Caco-2 (cell line): ENCODE results near the gene CFAP92. TPM values are rescaled to one million over a fixed set of nuclear protein-coding genes. Genes with fewer than 3 reads are reported as not detected.

Experiments
- BruUV-seq: library from RNA; stranded (reverse); fragments of 400-500 nt; replicated peaks from 2 replicates; lab custom pipeline; 2021; lab: Mats Ljungman, UMichigan
- CTCF ChIA-PET: fragments of 300-600 bp; sonication (Branson Sonifier 250); formaldehyde crosslinking; loops from one replicate; lab custom pipeline; 2022; ENCODE audit warnings: antibody characterized with exemption; lab: Charles Lee
- POLR2A ChIA-PET: fragments of 300-600 bp; sonication (Branson Sonifier 250); formaldehyde crosslinking; loops from one replicate; lab custom pipeline; 2022; ENCODE audit warnings: antibody characterized with exemption; lab: Charles Lee
- DNase-seq, 2 experiments: peaks; one replicate each; pipeline versions ENCODE4 v3.0.0 to v3.0.0-alpha.2; 2020 to 2022
- H3K27me3 ChIP-seq: replicated peaks from 2 replicates; pipeline ENCODE4 v1.6.0; 2011; ENCODE audit warnings: low read length; ENCODE audit not compliant: control insufficient read depth, insufficient read depth
- H3K36me3 ChIP-seq: 2 replicates; pipeline ENCODE4 v1.5.1; 2011; ENCODE audit warnings: low read length; ENCODE audit not compliant: control insufficient read depth, insufficient read depth
- H3K4me1 ChIP-seq: fragments of 250-450 bp; sonication (Bioruptor Pico); 2 replicates; pipeline ENCODE4 v1.5.1; 2020; ENCODE audit warnings: mild to moderate bottlenecking
- H3K4me3 ChIP-seq: 2 replicates; pipeline ENCODE4 v1.5.1; 2011; ENCODE audit warnings: low read depth, mild to moderate bottlenecking, control low read depth, low read length
- H3K9me3 ChIP-seq: fragments of 250-450 bp; sonication (Bioruptor Pico); 2 replicates; pipeline ENCODE4 v1.5.1; 2020; ENCODE audit warnings: mild to moderate bottlenecking, moderate library complexity
- H3K27ac Mint-ChIP-seq: one replicate; pipeline ENCODE4 v1.8.0; 2022; ENCODE audit warnings: mixed read lengths; ENCODE audit not compliant: unreplicated experiment
- H3K27me3 Mint-ChIP-seq: one replicate; pipeline ENCODE4 v1.8.0; 2022; ENCODE audit warnings: mixed read lengths; ENCODE audit not compliant: insufficient read depth, unreplicated experiment
- H3K36me3 Mint-ChIP-seq: one replicate; pipeline ENCODE4 v1.8.0; 2022; ENCODE audit warnings: mild to moderate bottlenecking, mixed read lengths; ENCODE audit not compliant: insufficient read depth, unreplicated experiment
- H3K4me1 Mint-ChIP-seq: one replicate; pipeline ENCODE4 v1.8.0; 2022; ENCODE audit warnings: low read depth, mixed read lengths; ENCODE audit not compliant: unreplicated experiment
- H3K4me3 Mint-ChIP-seq: one replicate; pipeline ENCODE4 v1.8.0; 2022; ENCODE audit warnings: mild to moderate bottlenecking, moderate library complexity, mixed read lengths; ENCODE audit not compliant: unreplicated experiment
- H3K9me3 Mint-ChIP-seq: one replicate; pipeline ENCODE4 v1.8.0; 2022; ENCODE audit warnings: mixed read lengths; ENCODE audit not compliant: unreplicated experiment
- intact Hi-C: fragments of 100-400 bp; cut with micrococcal nuclease; formaldehyde crosslinking; loops from one replicate; pipeline ENCODE4 v1.10.0; 2022; ENCODE audit not compliant: unreplicated experiment
- total RNA-seq: library from RNA; stranded (reverse); gene quantifications from 2 replicates; pipeline ENCODE4 v1.2.3, GENCODE V29; 2022
- TF ChIP-seq, protein P1 (sequence below), 2 experiments: fragments of 200-600 bp in 1 of 2; IDR thresholded peaks; 1 replicate in 1 of 2; 2 replicates in 1 of 2; pipeline versions ENCODE4 v1.5.1 to v1.8.0; 2011 to 2022; ENCODE audit warnings: antibody characterized with exemption in 1 of 2, control low read depth in 1 of 2, inconsistent platforms in 1 of 2, low read depth in 1 of 2, low read length in 1 of 2, mild to moderate bottlenecking in 1 of 2, moderate library complexity in 1 of 2; ENCODE audit not compliant: insufficient read depth in 1 of 2, severe bottlenecking in 1 of 2, unreplicated experiment in 1 of 2

The CFAP92 gene
- total RNA-seq, 1 experiment from 2014 or later, result 5.9 TPM

DNA sequence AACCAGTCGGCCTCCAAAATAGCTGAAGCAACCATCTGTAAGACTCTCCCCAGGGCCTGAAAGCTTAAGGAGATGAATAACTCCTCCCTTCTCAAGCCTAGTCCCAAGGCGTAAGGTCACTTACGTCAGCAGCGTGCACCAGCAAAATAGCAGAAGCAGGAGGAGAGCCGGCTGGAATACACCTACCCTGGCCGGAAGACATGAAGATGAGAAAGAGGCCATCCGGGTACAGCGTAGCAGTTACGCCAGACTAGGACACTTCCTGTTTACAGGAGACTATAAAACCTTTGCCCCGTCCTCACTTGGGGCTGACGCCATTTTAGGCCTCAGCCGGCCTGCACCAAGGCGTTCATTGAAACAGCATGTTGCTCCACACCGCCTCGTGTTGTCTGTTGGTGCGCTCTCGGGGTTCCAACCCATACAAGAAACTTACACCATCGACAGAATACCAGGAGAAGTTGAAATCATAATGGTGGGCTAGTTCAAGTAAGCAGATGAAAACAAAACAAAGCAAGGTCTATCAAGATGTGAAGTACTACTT lies 2.5 kb downstream of the CFAP92 start:
- Histone ChIP-seq H3K4me3 (no peak overlapping the region), H3K4me1 (peaks cover 5% of the 10 kb centered on the region; the same call in 1 of the 2 replicates), H3K9me3 (no peaks in the 10 kb centered on the region), H3K36me3 (no peaks in the 10 kb centered on the region), H3K27me3 (no peaks in the 10 kb centered on the region)
- intact Hi-C loops, result no loop called here
- ChIA-PET CTCF (no interaction called here), POLR2A (no interaction called here)
- DNase-seq, result no peak
- no peaks in the 10 kb centered on the region for H3K27me3 Mint-ChIP-seq
- no peaks in the 10 kb centered on the region for H3K9me3 Mint-ChIP-seq
- no peak overlapping the region for H3K4me3 Mint-ChIP-seq
- TF ChIP-seq, protein P1, sequence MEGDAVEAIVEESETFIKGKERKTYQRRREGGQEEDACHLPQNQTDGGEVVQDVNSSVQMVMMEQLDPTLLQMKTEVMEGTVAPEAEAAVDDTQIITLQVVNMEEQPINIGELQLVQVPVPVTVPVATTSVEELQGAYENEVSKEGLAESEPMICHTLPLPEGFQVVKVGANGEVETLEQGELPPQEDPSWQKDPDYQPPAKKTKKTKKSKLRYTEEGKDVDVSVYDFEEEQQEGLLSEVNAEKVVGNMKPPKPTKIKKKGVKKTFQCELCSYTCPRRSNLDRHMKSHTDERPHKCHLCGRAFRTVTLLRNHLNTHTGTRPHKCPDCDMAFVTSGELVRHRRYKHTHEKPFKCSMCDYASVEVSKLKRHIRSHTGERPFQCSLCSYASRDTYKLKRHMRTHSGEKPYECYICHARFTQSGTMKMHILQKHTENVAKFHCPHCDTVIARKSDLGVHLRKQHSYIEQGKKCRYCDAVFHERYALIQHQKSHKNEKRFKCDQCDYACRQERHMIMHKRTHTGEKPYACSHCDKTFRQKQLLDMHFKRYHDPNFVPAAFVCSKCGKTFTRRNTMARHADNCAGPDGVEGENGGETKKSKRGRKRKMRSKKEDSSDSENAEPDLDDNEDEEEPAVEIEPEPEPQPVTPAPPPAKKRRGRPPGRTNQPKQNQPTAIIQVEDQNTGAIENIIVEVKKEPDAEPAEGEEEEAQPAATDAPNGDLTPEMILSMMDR (IDR thresholded peaks at IDR 0.05; ENCODE audit: insufficient read depth in 1 of 2, low read depth in 1 of 2, low read length in 1 of 2, severe bottlenecking in 1 of 2, unreplicated experiment in 1 of 2), result no peak
- no peaks in the 10 kb centered on the region for H3K36me3 Mint-ChIP-seq
- H3K27ac Mint-ChIP-seq, result no peak overlapping the region
- H3K4me1 Mint-ChIP-seq, result peaks cover 6% of the 10 kb centered on the region
- BruUV-seq, result no TSS peak

DNA sequence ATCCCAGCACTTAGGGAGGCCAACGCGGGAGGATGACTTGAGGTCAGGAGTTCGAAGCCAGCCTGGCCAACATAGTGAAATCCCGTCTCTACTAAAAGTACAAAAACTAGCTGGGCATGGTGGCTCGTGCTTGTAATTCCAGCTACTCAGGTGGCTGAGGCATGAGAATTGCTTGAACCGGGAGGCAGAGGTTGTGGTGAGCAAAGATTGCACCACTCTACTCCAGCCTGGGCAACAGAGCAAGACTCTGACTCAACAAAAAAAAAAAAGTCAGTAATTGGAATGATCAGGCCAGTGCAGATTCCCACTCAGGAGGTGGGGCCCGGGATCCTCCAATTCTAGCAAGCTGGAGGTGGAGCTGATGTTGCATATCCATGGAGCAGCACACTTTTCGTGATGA lies 5.6 kb downstream of the CFAP92 start:
- Histone ChIP-seq H3K4me3 (no peak overlapping the region), H3K36me3 (no peaks in the 10 kb centered on the region), H3K9me3 (no peaks in the 10 kb centered on the region), H3K27me3 (no peaks in the 10 kb centered on the region), H3K4me1 (no peaks in the 10 kb centered on the region)
- H3K36me3 Mint-ChIP-seq, result no peaks in the 10 kb centered on the region
- intact Hi-C loops, result no loop called here
- ChIA-PET POLR2A (no interaction called here), CTCF (no interaction called here)
- DNase-seq, result no peak
- TF ChIP-seq, protein P1 (IDR thresholded peaks at IDR 0.05; ENCODE audit: insufficient read depth in 1 of 2, low read depth in 1 of 2, low read length in 1 of 2, severe bottlenecking in 1 of 2, unreplicated experiment in 1 of 2), result no peak
- BruUV-seq, result no TSS peak
- no peaks in the 10 kb centered on the region for H3K9me3 Mint-ChIP-seq
- H3K4me1 Mint-ChIP-seq, result no peaks in the 10 kb centered on the region
- no peaks in the 10 kb centered on the region for H3K27me3 Mint-ChIP-seq
- no peak overlapping the region for H3K27ac Mint-ChIP-seq
- no peak overlapping the region for H3K4me3 Mint-ChIP-seq

GRCh38 chr3:128987302-128988100 lies 6.4 kb downstream of the CFAP92 start:
- H3K27me3 Mint-ChIP-seq, result no peaks in the 10 kb centered on the region
- BruUV-seq, result no TSS peak
- no peaks in the 10 kb centered on the region for H3K36me3 Mint-ChIP-seq
- ChIA-PET POLR2A (no interaction called here), CTCF (no interaction called here)
- H3K27ac Mint-ChIP-seq, result no peak overlapping the region
- H3K9me3 Mint-ChIP-seq, result no peaks in the 10 kb centered on the region
- no peaks in the 10 kb centered on the region for H3K4me1 Mint-ChIP-seq
- intact Hi-C loops, result no loop called here
- H3K4me3 Mint-ChIP-seq, result no peak overlapping the region
- TF ChIP-seq, protein P1 (IDR thresholded peaks at IDR 0.05; ENCODE audit: insufficient read depth in 1 of 2, low read depth in 1 of 2, low read length in 1 of 2, severe bottlenecking in 1 of 2, unreplicated experiment in 1 of 2), result no peak
- no peak overlapping the region for H3K4me3 ChIP-seq
- H3K27me3 ChIP-seq, result no peaks in the 10 kb centered on the region
- no peaks in the 10 kb centered on the region for H3K4me1 ChIP-seq
- no peak for DNase-seq
- no peaks in the 10 kb centered on the region for H3K36me3 ChIP-seq
- H3K9me3 ChIP-seq, result no peaks in the 10 kb centered on the region
